Mammary epithelial cell (primary cell): ENCODE results near the gene STX11.

ENCODE experiments used
- CTCF ChIP-seq, 2 donors: IDR thresholded peaks in 1 of 2; conservative IDR thresholded peaks in 1 of 2; 2 replicates each; pipeline ENCODE4 v1.5.1; 2011 to 2012; ENCODE audit warnings: inconsistent platforms in 2 of 2, low read length in 2 of 2, mild to moderate bottlenecking in 2 of 2, control low read depth in 1 of 2, low read depth in 1 of 2; ENCODE audit not compliant: insufficient read depth in 1 of 2; ENCODE audit errors: extremely low read depth in 1 of 2
- EZH2 ChIP-seq: IDR thresholded peaks from 2 replicates; pipeline ENCODE4 v1.6.1; 2012; ENCODE audit warnings: low read length, inconsistent platforms, borderline replicate concordance

- TF ChIP-seq CTCF (conservative IDR thresholded peaks at IDR 0.05 in 1 of 2, IDR thresholded peaks at IDR 0.05 in 1 of 2; ENCODE audit: extremely low read depth in 1 of 2, insufficient read depth in 1 of 2, low read depth in 1 of 2, low read length in 2 of 2): no peak
- TF ChIP-seq EZH2: no peak
Observed at GRCh38 chr6:144211160-144211559, 60.8 kb downstream of the STX11 start.
